ENCODE data around the gene IL34. TPM values are rescaled to one million over a fixed set of nuclear protein-coding genes. Genes with fewer than 3 reads are reported as not detected.
"Not testable (repeated sequence)": the region's sequence is repeated elsewhere in the genome, so short reads cannot be mapped to it uniquely, and the experiment has no call there.

The IL34 gene
- total RNA-seq, 4 donors from 2014 or later = 3.3 to 9.4 (median 9.0) TPM; not detected in 1

GRCh38 chr16:70664325-70665112, 18.2 kb downstream of the IL34 start:
- Histone ChIP-seq H3K9me3 (no peaks in the 10 kb centered on the region), H3K27ac (no peak overlapping the region), H3K36me3 (no peaks in the 10 kb centered on the region), H3K27me3 (no peaks in the 10 kb centered on the region), H3K4me1 (peaks cover 0 to 21% of the 10 kb centered on the region in 2 donors), H3K4me3 (no peak overlapping the region)
- no peak for DNase-seq
- intact Hi-C loops (cut with DNase I; ENCODE audit: low total_unique reads) = no loop called here
- TF ChIP-seq POLR2A (IDR thresholded peaks at IDR 0.05) = no peak
- TF ChIP-seq CTCF (IDR thresholded peaks at IDR 0.05) = no peak

- H3K27me3 ChIP-seq = no peaks in the 10 kb centered on the region
- intact Hi-C loops (cut with DNase I; ENCODE audit: low total_unique reads) = no loop called here
- no peaks in the 10 kb centered on the region for H3K9me3 ChIP-seq
- DNase-seq = peak in 1 of 2 donors; percentile 20
- peaks cover 0 to 21% of the 10 kb centered on the region in 2 donors for H3K4me1 ChIP-seq
- H3K27ac ChIP-seq = no peak overlapping the region
- H3K4me3 ChIP-seq = no peak overlapping the region
- no peak for TF ChIP-seq CTCF (IDR thresholded peaks at IDR 0.05)
- TF ChIP-seq POLR2A (IDR thresholded peaks at IDR 0.05) = no peak
- no peaks in the 10 kb centered on the region for H3K36me3 ChIP-seq
Measured at GRCh38 chr16:70665113-70665694, 18.8 kb downstream of the IL34 start.

- Histone ChIP-seq H3K4me1 (peaks cover 0 to 21% of the 10 kb centered on the region in 2 donors), H3K27ac (no peak overlapping the region), H3K4me3 (no peak overlapping the region), H3K27me3 (no peaks in the 10 kb centered on the region), H3K9me3 (no peaks in the 10 kb centered on the region), H3K36me3 (no peaks in the 10 kb centered on the region)
- peak in 1 of 2 donors; percentile 11 for DNase-seq
- intact Hi-C loops (cut with DNase I; ENCODE audit: low total_unique reads) = no loop called here
- TF ChIP-seq POLR2A (IDR thresholded peaks at IDR 0.05) (no peak), CTCF (IDR thresholded peaks at IDR 0.05) (no peak)
Measured at GRCh38 chr16:70665806-70666735, 19.7 kb downstream of the IL34 start.

- intact Hi-C loops (cut with DNase I; ENCODE audit: low total_unique reads) = no loop called here
- no peak overlapping the region for H3K27ac ChIP-seq
Measured at GRCh38 chr16:70670175-70670574, 23.8 kb downstream of the IL34 start.

GRCh38 chr16:70670938-70671337, 24.6 kb downstream of the IL34 start:
- H3K4me1 ChIP-seq; H3K27me3 ChIP-seq; intact Hi-C loops (cut with DNase I; ENCODE audit: low total_unique reads); H3K4me3 ChIP-seq; DNase-seq; H3K36me3 ChIP-seq; H3K27ac ChIP-seq; H3K9me3 ChIP-seq: not testable (repeated sequence)

More at GRCh38 chr16:70670175-70670574, 23.8 kb downstream of the IL34 start:
- no peak overlapping the region for H3K4me3 ChIP-seq
- no peaks in the 10 kb centered on the region for H3K36me3 ChIP-seq
- H3K9me3 ChIP-seq = no peaks in the 10 kb centered on the region
- no peaks in the 10 kb centered on the region for H3K27me3 ChIP-seq
- H3K4me1 ChIP-seq = no peaks in the 10 kb centered on the region
- TF ChIP-seq CTCF (IDR thresholded peaks at IDR 0.05) (no peak), POLR2A (IDR thresholded peaks at IDR 0.05) (no peak)
- no peak for DNase-seq
